K562 (cell line): ENCODE measurements around the gene FOXR1. TPM values are rescaled to one million over a fixed set of nuclear protein-coding genes. Genes with fewer than 3 reads are reported as not detected.
A peak's percentile ranks its signal among the peaks of the same experiment; 100 is the strongest.

ENCODE experiments used
- ARNT ChIP-seq, 2 experiments: fragments of 450-650 bp; IDR thresholded peaks; 2 replicates each; pipeline ENCODE4 v1.6.1; 2016; ENCODE audit warnings: mild to moderate bottlenecking in 1 of 2
- E2F3 ChIP-seq: fragments of 250-450 bp; sonication (Bioruptor Pico); IDR thresholded peaks from 2 replicates; pipeline ENCODE4 v1.4.0; 2020; ENCODE audit warnings: mild to moderate bottlenecking
- ETS2 ChIP-seq: IDR thresholded peaks from 2 replicates; pipeline ENCODE4 v1.6.1; 2016; ENCODE audit warnings: borderline replicate concordance, missing genetic modification characterization, mild to moderate bottlenecking, moderate library complexity, missing compliant biosample characterization; ENCODE audit not compliant: poor library complexity, severe bottlenecking
- HMG20A ChIP-seq: fragments of 450-650 bp; formaldehyde crosslinking; conservative IDR thresholded peaks from 2 replicates; pipeline ENCODE4 v1.4.0; 2020; ENCODE audit warnings: mild to moderate bottlenecking, mixed read lengths
- KHSRP ChIP-seq: fragments of 450-650 bp; IDR thresholded peaks from 2 replicates; pipeline ENCODE4 v1.6.1; 2017
- MYBL2 ChIP-seq, 2 experiments: fragments of 450-650 bp in 1 of 2; sonication (generic) in 1 of 2; formaldehyde crosslinking in 1 of 2; IDR thresholded peaks; 2 replicates each; pipeline versions ENCODE4 v1.6.1 to v1.8.1; 2017 to 2022; ENCODE audit warnings: borderline replicate concordance in 1 of 2, inconsistent platforms in 1 of 2, low read depth in 1 of 2, mild to moderate bottlenecking in 1 of 2, missing genetic modification reagents in 1 of 2, moderate library complexity in 1 of 2
- NCOR1 ChIP-seq: fragments of 450-650 bp; IDR thresholded peaks from 2 replicates; pipeline ENCODE4 v1.6.1; 2016; ENCODE audit warnings: mild to moderate bottlenecking, moderate library complexity
- NR2C2 ChIP-seq, 2 experiments: fragments of 200-800 bp in 1 of 2; sonication (Bioruptor generic) in 1 of 2; sonication (generic) in 1 of 2; formaldehyde crosslinking in 1 of 2; IDR thresholded peaks; 2 replicates each; pipeline versions ENCODE4 v1.6.1 to v1.8.0; 2016 to 2022; ENCODE audit warnings: mild to moderate bottlenecking in 1 of 2, missing compliant biosample characterization in 1 of 2, missing genetic modification characterization in 1 of 2, missing genetic modification reagents in 1 of 2
- RBBP5 ChIP-seq: fragments of 200-600 bp; sonication (generic); IDR thresholded peaks from 2 replicates; pipeline ENCODE4 v1.6.1; 2012; ENCODE audit warnings: borderline replicate concordance, mild to moderate bottlenecking, low read length, control low read depth, inconsistent platforms; ENCODE audit not compliant: insufficient read depth, poor library complexity, severe bottlenecking
- RBFOX2 ChIP-seq: fragments of 200-400 bp; formaldehyde crosslinking; IDR thresholded peaks from 2 replicates; pipeline ENCODE4 v1.6.1; 2017; ENCODE audit warnings: low read depth, mild to moderate bottlenecking, low read length, moderate library complexity
- SMARCC2 ChIP-seq: fragments of 450-650 bp; IDR thresholded peaks from 2 replicates; pipeline ENCODE4 v1.6.1; 2017; ENCODE audit warnings: antibody characterized with exemption, moderate library complexity, mild to moderate bottlenecking, low read depth
- SRF ChIP-seq, 2 experiments: fragments of 250-450, 450-650 bp in 1 of 2; sonication (Bioruptor Pico) in 1 of 2; sonication (generic) in 1 of 2; formaldehyde crosslinking; IDR thresholded peaks; 2 replicates each; pipeline versions ENCODE4 v1.5.0 to v1.5.1; 2020 to 2022; ENCODE audit warnings: mild to moderate bottlenecking in 1 of 2, missing genetic modification reagents in 1 of 2
- ZC3H4 ChIP-seq: sonication (generic); formaldehyde crosslinking; IDR thresholded peaks from 2 replicates; pipeline ENCODE4 v1.9.0; 2021; ENCODE audit warnings: missing genetic modification reagents, borderline replicate concordance
- ZNF584 ChIP-seq: fragments of 200-800 bp; sonication (Bioruptor generic); IDR thresholded peaks from 2 replicates; pipeline ENCODE4 v1.6.1; 2016; ENCODE audit warnings: low read depth, mild to moderate bottlenecking, missing genetic modification characterization, missing compliant biosample characterization
- ZNF586 ChIP-seq: fragments of 450-650 bp; formaldehyde crosslinking; conservative IDR thresholded peaks from 2 replicates; pipeline ENCODE4 v1.4.0; 2020; ENCODE audit warnings: mild to moderate bottlenecking, moderate library complexity
- ZNF644 ChIP-seq: fragments of 200-800 bp; sonication (Bioruptor generic); IDR thresholded peaks from 2 replicates; pipeline ENCODE4 v1.6.1; 2016; ENCODE audit warnings: low read depth, missing genetic modification characterization, missing compliant biosample characterization
- ZSCAN29 ChIP-seq: fragments of 450-650 bp; IDR thresholded peaks from 2 replicates; pipeline ENCODE4 v1.6.1; 2017
- polyA plus RNA-seq, 8 experiments: library from polyadenylated mRNA; depleted of rRNA in 4 of 8; stranded (reverse) in 5 of 8; unstranded in 3 of 8; fragments of >200 nt; fragmentation: Nextera tagmentation in 2 of 8; fragmentation: Illumina TruSeq in 1 of 8; extraction: Ambion mirVana in 2 of 8; extraction: Trizol in 1 of 8; gene quantifications; 2 replicates each; pipeline versions ENCODE4 v1.2.1 to v1.2.3, GENCODE V29; 2011 to 2014; ENCODE audit warnings: inconsistent platforms in 1 of 8, missing spikeins in 1 of 8
- total RNA-seq, 7 experiments: library from RNA; depleted of rRNA in 6 of 7; stranded (reverse); fragments of >200 nt in 6 of 7; fragmentation: Illumina TruSeq in 2 of 7; extraction: Trizol in 2 of 7; gene quantifications; 2 replicates each; pipeline versions ENCODE4 v1.2.1 to v1.2.3, GENCODE V29; 2011 to 2021; ENCODE audit warnings: low replicate concordance in 1 of 7
- TF ChIP-seq, protein P1 (sequence below): conservative IDR thresholded peaks from 2 replicates; pipeline ENCODE4 v1.6.1; 2011; ENCODE audit warnings: low read depth, mild to moderate bottlenecking, low read length; ENCODE audit not compliant: control insufficient read depth
- TF ChIP-seq, protein P2 (sequence below), 3 experiments: fragments of 200-800 bp in 1 of 3; fragments of 250-450 bp in 1 of 3; fragments of 450-650 bp in 1 of 3; sonication (Bioruptor Pico) in 1 of 3; sonication (Bioruptor generic) in 1 of 3; formaldehyde crosslinking in 1 of 3; IDR thresholded peaks; 2 replicates each; pipeline versions ENCODE4 v1.6.1 to v1.8.0; 2016 to 2022; ENCODE audit warnings: mild to moderate bottlenecking in 2 of 3, missing genetic modification characterization in 2 of 3, missing compliant biosample characterization in 1 of 3, moderate library complexity in 1 of 3
- TF ChIP-seq, protein P3 (sequence below): fragments of 450-650 bp; formaldehyde crosslinking; IDR thresholded peaks from 2 replicates; pipeline ENCODE4 v1.4.0; 2020; ENCODE audit warnings: mild to moderate bottlenecking, moderate library complexity

FOXR1 gene
- total and polyA plus RNA-seq, 9 of the 15 experiments (the other 6 are each of a cell fraction or from before 2014, with no cell fraction given): not detected

DNA sequence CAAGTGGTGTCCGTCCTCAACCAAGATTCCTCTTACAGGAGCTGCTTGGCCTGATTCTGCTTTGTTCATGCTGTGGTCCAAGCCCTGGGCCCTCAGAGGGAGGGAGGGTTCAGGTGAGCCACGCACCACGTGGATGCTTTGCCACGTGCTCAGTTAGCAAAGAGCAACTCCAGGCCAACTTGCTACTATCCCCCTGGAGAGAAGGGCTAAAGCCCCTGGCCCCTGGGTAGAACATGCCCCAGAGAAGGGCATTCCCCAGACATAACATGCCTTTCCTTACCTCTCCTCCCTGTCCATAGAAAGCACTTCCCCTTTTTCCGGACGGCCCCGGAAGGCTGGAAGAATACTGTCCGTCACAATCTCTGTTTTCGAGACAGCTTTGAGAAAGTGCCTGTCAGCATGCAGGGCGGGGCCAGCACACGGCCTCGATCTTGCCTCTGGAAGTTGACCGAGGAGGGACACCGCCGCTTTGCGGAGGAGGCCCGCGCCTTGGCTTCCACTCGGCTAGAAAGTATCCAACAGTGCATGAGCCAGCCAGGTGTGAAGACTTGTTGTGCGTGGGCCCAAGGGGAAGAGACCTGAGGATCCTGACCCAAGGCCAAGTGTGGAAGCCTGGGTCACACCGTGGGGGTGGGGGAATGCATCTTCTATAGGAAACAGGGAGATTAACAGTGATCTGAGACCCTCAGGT is 8.8 kb downstream of the FOXR1 start (continued):
- TF ChIP-seq ZNF586 (CRISPR knock-in tag) (no peak), HMG20A (CRISPR knock-in tag) (no peak), ZNF584 (no peak), NCOR1 (peak; percentile 4; the same call in 1 of the 2 replicates), KHSRP (no peak), E2F3 (CRISPR knock-in tag) (peak; percentile 39; the same call in 1 of the 2 replicates), MYBL2 (IDR thresholded peaks at IDR 0.05; ENCODE audit: low read depth) (no peak), MYBL2 (CRISPR knock-in tag; IDR thresholded peaks at IDR 0.05; ENCODE audit: borderline replicate concordance) (no peak), SRF (CRISPR knock-in tag; IDR thresholded peaks at IDR 0.05) (peak in 1 of 2 experiments; percentile 88; a peak in 2 of 4 replicates), RBBP5 (no peak), ETS2 (no peak), ZSCAN29 (no peak), ARNT (IDR thresholded peaks at IDR 0.05) (peak in 1 of 2 experiments; percentile 54; a peak in 2 of 4 replicates), ZC3H4 (CRISPR knock-in tag) (no peak), RBFOX2 (peak; percentile 72), ZNF644 (0 out of 2 replicates have a peak, but pooled peaks have one; percentile 40), NR2C2 (CRISPR knock-in tag; IDR thresholded peaks at IDR 0.05) (no peak), NR2C2 (tag; IDR thresholded peaks at IDR 0.05) (peak; percentile 61), SMARCC2 (no peak)
- TF ChIP-seq, protein P1, sequence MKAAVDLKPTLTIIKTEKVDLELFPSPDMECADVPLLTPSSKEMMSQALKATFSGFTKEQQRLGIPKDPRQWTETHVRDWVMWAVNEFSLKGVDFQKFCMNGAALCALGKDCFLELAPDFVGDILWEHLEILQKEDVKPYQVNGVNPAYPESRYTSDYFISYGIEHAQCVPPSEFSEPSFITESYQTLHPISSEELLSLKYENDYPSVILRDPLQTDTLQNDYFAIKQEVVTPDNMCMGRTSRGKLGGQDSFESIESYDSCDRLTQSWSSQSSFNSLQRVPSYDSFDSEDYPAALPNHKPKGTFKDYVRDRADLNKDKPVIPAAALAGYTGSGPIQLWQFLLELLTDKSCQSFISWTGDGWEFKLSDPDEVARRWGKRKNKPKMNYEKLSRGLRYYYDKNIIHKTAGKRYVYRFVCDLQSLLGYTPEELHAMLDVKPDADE: no peak
- TF ChIP-seq, protein P2, sequence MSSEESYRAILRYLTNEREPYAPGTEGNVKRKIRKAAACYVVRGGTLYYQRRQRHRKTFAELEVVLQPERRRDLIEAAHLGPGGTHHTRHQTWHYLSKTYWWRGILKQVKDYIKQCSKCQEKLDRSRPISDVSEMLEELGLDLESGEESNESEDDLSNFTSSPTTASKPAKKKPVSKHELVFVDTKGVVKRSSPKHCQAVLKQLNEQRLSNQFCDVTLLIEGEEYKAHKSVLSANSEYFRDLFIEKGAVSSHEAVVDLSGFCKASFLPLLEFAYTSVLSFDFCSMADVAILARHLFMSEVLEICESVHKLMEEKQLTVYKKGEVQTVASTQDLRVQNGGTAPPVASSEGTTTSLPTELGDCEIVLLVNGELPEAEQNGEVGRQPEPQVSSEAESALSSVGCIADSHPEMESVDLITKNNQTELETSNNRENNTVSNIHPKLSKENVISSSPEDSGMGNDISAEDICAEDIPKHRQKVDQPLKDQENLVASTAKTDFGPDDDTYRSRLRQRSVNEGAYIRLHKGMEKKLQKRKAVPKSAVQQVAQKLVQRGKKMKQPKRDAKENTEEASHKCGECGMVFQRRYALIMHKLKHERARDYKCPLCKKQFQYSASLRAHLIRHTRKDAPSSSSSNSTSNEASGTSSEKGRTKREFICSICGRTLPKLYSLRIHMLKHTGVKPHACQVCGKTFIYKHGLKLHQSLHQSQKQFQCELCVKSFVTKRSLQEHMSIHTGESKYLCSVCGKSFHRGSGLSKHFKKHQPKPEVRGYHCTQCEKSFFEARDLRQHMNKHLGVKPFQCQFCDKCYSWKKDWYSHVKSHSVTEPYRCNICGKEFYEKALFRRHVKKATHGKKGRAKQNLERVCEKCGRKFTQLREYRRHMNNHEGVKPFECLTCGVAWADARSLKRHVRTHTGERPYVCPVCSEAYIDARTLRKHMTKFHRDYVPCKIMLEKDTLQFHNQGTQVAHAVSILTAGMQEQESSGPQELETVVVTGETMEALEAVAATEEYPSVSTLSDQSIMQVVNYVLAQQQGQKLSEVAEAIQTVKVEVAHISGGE (CRISPR knock-in tag; IDR thresholded peaks at IDR 0.05): peak in 1 of 3 experiments; percentile 94; a peak in 2 of 6 replicates
- TF ChIP-seq, protein P3, sequence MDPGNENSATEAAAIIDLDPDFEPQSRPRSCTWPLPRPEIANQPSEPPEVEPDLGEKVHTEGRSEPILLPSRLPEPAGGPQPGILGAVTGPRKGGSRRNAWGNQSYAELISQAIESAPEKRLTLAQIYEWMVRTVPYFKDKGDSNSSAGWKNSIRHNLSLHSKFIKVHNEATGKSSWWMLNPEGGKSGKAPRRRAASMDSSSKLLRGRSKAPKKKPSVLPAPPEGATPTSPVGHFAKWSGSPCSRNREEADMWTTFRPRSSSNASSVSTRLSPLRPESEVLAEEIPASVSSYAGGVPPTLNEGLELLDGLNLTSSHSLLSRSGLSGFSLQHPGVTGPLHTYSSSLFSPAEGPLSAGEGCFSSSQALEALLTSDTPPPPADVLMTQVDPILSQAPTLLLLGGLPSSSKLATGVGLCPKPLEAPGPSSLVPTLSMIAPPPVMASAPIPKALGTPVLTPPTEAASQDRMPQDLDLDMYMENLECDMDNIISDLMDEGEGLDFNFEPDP: 0 out of 2 replicates have a peak, but pooled peaks have one; percentile 11
